GM18519 (cell line): Measurements from ENCODE around the gene KLK8.
"Not testable (repeated sequence)": the region's sequence is repeated elsewhere in the genome, so short reads cannot be mapped to it uniquely, and the experiment has no call there.

Source experiments
- ATAC-seq: cut with Tn5 transposase; IDR thresholded peaks from one replicate; pipeline ENCODE4 v1.9.1; 2021; ENCODE audit warnings: mild to moderate bottlenecking, moderate library complexity; ENCODE audit not compliant: unreplicated experiment, low FRiP score

Gene KLK8

DNA sequence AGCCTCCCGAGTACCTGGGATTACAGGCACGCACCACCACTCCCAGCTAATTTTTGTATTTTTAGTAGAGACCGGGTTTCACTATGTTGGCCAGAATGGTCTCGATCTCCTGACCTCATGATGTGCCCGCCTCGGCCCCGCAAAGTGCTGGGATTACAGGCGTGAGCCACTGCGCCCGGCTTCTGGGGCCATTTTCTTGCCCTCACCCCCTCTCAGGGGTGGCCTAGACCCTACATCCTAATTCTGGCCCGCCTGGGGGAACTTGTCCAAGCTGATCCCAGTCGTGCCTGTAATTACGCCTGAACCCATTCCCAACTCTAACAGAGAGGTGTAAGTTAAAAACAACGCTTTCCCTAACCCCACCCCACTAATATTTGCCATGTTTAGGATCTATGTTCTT, 17.0 kb downstream of the KLK8 start:
- not testable (repeated sequence) for ATAC-seq

DNA sequence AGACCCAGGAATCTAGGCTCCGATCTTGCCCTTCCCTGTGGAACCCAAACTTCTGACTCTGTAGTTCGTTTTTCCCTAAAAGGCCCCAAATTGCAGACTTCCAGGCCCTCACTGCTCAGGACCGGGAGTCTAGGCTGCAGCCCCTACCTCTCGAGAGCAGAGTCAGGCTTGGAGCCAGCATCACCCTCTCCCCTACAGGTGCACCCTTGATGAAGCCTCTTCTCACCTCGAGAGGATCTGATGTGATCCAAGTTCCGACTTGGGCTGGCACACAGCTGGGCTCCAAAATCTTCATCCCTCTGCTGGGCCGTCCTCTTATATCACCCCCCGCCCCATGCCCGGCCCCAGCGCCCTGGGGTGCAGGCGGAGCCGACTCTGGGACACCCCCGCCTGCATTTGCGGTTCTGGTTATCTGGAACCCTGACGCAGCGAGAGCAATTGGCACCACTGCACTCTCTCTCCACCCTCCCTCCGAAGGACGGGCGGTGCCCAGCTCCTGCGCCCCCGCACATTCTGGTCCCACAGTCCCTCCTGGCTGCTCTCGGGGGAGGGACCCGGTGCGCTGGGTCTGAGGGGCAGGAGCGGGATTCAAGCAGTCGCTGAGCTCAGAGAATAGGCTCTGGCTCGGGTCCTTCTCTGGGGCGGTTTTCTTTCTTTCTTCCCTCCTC, 17.6 kb downstream of the KLK8 start, which contains the start of gene KLK7:
Gene KLK7, minus strand, starts transcription at position 293 of the 668 bp plus-strand sequence. CDS start 1,518 bp downstream, outside the sequence.
- no peak for ATAC-seq

DNA sequence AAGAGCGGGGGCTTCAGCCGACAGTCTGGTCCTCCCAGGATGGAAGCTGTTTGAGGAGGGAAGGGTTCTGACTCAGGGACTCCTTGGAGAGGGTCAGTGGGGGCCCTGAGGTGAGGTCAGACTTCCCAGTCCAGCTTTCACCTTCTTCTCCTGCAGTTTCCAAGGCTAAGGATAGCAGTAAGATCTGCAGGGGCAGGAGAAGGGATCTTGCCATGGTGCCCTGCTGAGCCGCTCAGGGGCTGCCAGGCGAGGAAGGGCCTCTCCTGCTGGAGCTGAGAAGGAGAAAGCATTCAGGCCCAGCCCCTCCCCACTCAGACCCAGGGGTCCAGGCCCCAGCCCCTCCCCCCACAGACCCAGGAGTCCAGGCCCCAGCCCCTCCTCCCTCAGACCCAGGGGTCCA, 19.2 kb downstream of the KLK8 start:
- ATAC-seq, result no peak

DNA sequence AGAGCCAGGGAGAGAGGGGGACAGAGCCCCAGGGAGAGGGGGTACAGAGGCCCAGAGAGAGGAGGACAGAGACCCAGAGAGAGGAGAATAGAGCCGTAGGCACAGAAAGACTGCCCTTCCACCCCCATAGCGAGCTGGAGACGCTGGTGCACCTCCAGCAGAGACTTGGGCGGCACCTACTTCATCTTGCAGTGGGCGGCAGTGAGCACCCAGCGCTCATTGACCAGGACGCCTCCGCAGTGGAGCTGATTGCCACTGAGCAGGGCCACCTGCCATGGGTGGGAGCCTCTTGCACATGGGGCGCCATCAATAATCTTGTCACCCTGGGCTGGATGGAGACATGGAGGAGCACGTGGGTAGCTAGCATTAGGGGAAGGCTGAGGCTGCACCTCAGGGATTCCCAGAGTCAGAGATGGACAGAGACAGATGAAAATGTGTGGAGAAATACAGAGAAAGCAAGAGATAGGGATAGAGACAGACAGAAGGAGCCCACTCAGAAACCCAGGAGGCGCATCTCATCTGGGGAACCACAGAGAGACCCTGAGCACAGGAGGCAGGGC, 19.7 kb downstream of the KLK8 start:
- ATAC-seq, result no peak

DNA sequence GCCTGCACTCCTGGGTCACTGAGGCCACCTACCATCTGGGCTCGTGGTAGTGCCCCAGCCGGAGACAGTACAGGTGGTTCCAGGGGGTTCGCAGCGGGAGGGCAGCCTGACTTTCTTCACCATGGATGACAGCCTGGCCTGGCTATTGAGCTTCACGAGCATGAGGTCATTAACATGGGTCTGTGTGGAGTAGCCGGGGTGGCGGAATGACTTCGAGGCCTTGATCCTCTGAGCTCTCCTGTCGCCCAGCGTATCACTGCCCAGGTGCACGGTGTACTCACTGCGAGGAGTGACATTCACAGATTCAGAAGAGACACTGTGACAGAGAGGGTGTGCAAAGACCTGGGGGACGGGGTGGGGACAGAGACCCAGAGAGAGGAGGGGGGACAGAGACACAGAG, 21.2 kb downstream of the KLK8 start:
- ATAC-seq, result no peak

DNA sequence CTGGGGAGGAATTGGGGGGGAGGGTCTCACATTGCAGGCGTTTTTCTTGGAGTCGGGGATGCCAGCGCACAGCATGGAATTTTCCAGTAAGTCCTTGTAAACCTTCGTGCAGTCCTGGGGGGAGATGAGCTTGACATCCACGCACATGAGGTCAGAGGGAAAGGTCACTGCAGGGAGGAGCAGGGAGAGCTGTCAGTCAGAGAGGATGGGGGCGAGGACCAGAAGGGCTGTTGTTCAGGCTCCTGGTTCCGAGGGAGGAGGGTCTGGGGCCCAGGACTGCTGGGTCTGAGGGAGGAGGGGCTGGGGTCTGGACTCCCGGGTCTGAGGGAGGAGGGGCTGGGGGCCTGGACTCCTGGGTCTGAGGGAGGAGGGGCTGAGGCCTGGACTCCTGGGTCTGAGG, 21.6 kb downstream of the KLK8 start:
- ATAC-seq, result no peak

DNA sequence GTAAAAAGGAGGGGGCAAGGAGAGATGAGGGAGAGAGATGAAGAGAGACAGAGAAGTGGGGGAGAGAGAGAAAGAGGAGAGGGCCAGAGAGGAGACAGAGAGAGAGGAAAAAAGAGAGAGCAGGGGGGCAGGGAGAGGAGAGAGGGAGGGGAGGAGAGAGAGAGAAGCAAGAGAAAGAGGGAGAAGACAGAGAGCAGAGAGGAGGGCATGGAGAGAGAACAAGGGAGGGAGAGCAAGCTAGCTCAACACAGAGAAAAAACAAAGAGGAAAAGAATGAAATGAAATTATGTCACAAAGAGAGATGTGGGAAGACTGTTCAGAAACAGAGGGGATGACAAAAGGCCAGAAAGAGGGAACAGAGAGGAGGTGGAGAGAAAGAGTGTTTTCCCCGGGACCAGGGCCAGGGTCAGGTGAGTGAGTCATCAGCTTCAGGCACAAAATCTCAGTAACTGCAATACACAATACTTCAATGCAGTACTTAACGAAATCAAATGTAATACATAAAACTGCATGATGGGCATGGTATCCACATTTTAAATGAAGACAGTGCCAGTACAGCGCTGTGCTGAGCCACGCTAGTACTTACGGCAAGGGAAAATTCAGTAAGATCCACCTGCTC, 22.5 kb downstream of the KLK8 start:
- ATAC-seq, result no peak

DNA sequence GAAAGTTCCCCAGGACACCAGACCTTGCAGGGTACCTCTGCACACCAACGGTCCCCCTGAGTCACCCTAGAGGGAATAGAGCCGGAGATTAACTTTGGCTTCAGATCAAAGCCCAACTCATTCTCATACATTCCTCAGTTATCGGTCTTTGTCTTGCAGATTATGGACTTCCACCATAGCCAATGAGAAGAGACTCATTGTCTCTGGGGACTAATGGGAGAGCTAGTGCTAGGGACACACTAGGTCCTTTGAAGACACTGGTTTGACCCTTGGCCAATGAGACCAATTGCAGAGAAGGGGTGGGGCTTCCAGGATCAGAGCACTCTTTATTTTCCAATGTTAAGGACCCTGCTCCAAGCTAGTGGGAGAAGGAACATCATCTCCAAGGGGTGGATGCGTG, 23.8 kb downstream of the KLK8 start:
- ATAC-seq, result no peak

DNA sequence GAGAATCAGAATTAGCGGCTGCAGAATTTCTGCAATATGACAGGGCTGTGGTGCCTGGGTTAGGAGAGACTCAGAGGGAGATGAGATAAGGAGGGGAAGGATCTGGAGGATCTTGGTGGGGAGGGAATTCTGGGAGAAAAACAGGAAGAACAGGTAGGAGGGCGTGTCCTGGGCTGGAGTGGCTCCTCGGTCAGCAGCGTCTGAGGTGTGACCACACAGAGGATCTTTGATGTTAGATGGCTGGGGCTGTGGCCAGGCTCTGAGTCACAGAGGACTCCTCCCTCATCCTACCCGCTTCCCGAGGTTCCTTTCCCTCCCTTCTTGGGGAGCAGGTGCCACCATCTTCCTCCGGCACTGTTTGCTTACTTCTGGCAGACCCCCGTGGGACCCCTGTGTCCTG, 25.6 kb downstream of the KLK8 start:
- no peak for ATAC-seq

DNA sequence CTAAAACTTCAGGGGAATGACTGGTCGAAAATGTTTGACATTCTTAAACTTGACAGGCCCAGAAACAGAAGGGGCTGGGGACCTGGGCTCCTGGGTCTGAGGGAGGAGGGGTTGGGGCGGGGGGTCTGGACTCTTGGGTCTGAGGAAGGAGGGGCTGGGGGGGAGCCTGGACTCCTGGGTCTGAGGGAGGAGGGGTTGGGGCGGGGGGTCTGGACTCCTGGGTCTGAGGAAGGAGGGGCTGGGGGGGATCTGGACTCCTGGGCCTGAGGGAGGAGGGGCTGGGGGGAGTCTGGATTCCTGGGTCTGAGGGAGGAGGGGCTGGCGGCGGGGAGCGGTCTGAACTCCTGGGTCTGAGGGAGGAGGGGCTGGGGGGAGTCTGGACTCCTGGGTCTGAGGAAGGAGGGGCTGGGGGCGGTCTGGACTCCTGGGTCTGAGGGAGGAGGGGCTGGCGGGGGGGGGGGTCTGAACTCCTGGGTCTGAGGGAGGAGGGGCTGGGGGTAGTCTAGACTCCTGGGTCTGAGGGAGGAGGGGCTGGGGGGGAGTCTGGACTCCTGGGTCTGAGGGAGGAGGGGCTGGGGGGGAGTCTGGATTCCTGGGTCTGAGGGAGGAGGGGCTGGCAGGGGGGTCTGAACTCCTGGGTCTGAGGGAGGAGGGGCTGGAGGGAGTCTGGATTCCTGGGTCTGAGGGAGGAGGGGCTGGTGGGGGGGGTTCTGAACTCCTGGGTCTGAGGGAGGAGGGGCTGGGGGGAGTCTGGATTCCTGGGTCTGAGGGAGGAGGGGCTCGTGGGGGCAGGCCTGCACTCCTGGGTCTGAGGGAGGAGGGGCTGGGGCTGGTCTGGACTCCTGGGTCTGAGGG, 26.5 kb downstream of the KLK8 start:
- no peak for ATAC-seq

DNA sequence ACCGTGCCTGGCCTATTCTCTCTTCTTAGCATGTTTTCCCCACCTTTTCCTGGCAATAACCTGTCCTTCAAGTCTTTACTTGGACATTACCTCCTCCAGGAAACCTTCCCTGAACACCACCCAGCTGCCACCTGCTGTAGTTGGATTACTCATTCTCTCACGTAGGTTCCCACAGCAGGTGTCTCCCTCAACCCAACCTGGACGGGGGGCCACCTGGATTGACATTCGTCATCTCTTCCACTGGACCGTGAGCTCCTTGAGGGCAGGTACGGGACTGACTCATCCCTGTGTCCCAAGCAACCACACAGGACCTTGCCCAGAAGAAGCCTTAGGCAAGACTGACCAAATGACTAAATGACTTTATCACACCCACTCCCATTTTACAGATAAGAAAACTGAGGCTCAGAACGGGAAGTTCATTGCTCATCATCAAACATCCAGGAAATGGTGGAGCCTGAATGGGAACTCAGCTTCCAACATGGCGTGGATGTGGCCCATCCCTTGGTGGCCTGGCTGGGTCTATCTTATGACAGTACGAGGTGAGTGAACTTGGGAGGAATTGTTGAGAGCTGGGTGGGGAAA, 28.5 kb downstream of the KLK8 start:
- no peak for ATAC-seq

DNA sequence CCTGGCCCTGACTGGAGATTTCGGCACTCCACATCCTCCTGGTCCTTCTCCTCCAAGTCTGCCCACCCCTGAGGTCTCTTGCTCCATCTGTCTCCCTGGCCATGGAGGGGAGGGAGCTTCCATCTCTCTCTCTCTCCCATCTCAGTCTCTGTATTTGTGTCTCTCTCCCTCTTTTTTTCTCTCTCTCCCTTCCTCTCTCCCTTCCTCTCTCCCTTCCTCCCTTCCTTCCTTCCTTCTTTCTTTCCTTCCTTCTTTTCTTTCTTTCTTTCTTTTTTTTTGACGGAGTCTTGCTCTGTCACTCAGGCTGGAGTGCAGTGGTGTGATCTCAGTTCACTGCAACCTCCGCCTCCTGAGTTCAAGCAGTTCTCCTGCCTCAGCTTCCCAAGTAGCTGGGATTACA, 31.6 kb downstream of the KLK8 start:
- ATAC-seq, result not testable (repeated sequence)

DNA sequence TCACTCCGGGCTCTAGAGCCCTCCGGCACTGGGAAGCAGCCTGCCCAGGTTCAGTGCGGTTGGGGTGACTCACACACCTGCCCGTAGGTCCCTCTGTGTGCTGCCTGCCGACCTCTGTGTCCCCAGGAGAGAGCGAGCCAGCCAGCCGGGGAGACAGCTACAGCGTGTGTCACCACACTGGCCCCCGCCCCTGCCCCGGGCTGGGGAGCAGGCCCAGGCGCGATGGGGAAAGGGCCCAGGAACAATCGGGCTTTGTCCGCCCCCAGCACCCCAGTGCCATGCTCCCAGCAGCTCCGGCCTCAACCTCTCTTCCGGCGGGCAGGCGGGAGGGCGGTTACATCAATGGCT, 32.0 kb downstream of the KLK8 start, which contains the start of gene KLK6:
Gene KLK6, minus strand, starts transcription at position 179 of the 348 bp plus-strand sequence. CDS start 1,487 bp downstream, outside the sequence.
- no peak for ATAC-seq

DNA sequence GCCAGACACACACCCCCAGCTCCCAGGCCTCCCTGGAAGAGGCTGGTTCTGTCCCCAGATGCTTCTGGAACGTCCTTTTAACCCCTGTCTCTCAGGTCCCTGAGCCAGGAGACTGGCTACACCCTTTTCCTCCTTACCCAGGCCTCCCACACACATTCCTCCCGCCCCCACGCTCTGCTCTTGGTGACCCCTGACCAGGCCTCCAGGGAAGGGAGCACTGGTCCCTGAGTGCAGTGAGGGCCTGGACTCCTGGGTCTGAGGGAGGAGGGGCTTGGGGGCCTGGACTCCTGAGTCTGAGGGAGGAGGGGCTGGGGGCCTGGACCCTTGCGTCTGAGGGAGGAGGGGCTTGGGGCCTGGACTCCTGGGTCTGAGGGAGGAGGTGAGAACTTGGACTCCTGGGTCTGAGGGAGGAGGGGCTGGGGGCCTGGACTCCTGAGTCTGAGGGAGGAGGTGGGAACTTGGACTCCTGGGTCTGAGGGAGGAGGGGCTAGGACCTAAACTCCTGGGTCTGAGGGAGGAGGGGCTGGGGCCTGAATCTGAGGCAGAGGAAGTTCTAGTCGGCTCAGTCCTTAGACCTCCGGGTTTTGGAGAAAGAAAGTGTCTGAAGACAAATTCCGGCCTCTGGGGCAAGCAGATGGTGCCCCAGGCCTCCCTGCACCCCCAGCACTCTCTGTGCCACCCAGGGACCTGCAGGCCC, 32.5 kb downstream of the KLK8 start:
- no peak for ATAC-seq

DNA sequence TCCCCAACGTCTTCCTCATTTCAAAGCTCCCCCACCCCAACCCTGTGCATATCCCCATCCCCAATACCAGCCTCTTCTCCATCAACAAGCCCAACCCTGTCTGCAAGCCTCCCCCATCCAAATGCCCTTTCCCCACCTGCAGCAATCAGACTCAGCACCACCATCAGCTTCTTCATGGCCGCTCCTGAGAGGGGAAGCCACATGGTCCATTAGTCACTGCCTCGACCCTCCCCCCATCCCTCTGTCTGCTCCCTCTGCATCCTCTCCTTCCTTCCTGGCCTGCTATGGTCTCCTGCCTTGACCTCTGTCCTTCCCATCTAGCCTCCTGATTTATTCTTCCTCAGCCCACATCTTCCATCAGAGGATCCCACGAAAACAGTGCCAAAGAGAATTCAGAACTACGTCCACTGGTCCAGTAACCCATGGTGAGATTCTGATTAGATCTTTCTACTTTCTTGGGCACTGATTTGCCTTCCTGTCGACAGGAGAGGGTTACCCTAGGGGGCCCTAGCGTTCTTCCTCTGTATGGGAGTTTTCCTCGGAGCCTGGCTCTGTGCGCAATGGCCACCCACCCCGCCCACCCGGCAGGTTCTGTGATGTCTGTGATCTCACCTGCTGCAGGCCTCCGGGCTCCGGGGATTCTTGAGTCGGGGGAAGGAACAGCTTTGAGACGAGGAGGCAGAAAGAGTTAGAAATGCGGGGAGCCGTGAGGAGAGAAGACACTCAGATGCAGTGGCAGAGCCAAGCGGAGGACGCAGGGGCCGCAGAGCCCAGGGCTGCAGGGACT, 33.3 kb downstream of the KLK8 start:
- no peak for ATAC-seq

DNA sequence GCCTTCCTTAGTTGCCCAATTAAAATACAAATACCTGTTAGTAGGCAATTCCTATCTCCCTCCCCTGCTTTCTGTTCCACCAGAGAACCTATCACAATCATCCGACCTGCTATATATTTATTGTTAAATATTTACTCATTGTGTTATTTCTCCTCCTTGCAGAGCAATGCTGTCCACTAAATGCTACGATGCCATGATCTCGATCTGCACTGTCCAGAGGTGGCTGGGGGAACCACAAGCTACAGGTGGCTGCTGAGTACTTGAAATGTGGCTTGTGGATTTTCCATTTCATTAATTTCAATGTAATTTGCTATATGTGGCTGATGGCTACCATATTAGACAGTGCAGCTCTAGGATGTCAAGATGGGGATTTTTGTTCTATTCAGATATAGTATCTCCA, 37.1 kb downstream of the KLK8 start:
- no peak for ATAC-seq

DNA sequence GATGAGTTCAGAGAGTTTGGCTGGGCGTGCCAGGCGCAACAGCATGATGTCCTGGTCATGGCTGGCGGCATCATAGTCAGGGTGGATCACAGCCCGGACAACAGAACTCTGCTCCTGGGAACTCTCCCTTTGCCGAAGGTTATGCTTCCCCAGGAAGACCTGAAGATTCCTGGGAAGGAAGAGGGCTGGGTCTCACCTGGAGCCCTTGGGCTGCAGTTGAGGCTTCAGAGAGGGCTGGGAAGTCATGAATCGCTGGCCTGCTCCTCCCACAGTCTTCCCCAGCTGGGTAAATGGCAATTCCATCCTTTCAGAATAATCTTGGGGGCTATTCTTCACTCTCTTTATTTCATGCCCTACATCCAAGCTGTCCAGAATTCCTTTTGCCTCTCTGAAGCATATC, 38.0 kb downstream of the KLK8 start:
- no peak for ATAC-seq

DNA sequence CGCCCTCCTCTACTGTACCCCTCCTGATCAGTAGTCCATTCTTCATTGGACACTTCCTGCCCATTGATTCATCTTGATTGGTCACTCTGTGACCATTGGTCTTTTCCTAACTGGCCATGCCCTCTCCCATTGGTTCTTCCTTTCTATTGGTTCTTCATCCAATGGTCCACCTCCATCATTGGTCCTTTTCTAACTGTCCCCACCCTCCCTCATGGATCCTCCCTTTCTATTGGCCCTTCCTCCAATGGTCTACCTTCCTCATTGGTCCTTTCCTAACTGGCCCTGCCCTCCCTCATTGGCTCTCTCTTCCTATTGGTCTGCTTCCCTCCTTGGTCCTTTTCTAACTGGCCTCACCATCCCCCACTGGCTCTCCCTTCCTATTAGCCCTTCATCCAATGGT, 39.2 kb downstream of the KLK8 start:
- no peak for ATAC-seq

DNA sequence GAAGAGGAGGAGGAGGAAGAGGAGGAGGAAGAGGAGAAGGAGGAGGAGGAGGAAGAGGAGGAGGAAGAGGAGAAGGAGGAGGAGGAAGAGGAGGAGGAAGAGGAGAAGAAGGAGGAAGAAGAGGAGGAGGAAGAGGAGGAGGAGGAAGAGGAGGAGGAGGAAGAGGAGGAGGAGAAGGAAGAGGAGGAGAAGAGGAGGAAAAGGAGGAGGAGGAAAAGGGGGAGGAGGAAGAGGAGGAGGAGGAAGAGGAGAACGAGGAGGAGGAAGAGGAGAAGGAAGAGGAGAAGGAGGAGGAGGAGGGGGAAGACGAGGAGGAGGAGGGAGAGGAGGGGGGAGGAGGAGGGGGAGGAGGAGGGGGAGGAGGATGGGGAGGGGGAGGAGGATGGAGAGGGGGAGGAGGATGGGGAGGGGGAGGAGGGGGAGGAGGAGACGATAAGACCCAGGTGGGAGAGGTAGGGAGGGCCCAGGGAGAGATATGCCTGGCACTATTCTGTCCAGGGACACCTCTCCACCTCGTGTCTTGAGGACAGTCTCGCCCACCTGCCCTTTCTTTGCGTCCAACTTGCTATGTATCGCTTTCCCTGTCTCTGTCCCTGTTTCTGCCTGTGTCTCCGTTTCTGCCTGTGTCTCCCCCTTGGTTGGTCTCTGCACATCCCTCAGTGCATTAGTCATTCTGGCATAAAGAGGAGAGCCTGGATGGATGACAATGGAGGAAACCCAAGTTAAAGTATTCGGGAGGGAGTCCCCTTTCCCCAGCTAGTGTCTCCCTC, 41.5 kb downstream of the KLK8 start:
- ATAC-seq, result no peak
